ENCODE measurements around the gene MLLT3.
A peak's percentile ranks its signal among the peaks of the same experiment; 100 is the strongest.

MLLT3 gene

GRCh38 chr9:20623021-20623747 lies 885 bp upstream of the MLLT3 start (continued):
- TF ChIP-seq POU6F1 (CRISPR knock-in tag; IDR thresholded peaks at IDR 0.05; ENCODE audit: borderline replicate concordance, low read depth) (no peak), ESRRG (CRISPR knock-in tag; IDR thresholded peaks at IDR 0.05) (no peak), OSR1 (CRISPR knock-in tag; IDR thresholded peaks at IDR 0.05) (no peak), ZNF70 (CRISPR knock-in tag; IDR thresholded peaks at IDR 0.05) (no peak), CSRNP3 (CRISPR knock-in tag; IDR thresholded peaks at IDR 0.05) (no peak)

GRCh38 chr9:20621471-20622329 lies 599 bp downstream of the MLLT3 start:
- ATAC-seq = peak; percentile 38
- TF ChIP-seq ISL1 (CRISPR knock-in tag; IDR thresholded peaks at IDR 0.05) (no peak), ZFP3 (CRISPR knock-in tag; IDR thresholded peaks at IDR 0.05) (no peak), PATZ1 (CRISPR knock-in tag; IDR thresholded peaks at IDR 0.05; ENCODE audit: borderline replicate concordance) (peak; percentile 92; the same call in 1 of the 2 replicates), TSHZ2 (CRISPR knock-in tag; IDR thresholded peaks at IDR 0.05) (no peak), POU6F1 (CRISPR knock-in tag; IDR thresholded peaks at IDR 0.05; ENCODE audit: borderline replicate concordance, low read depth) (no peak)

- no peak for ATAC-seq
- no peak for TF ChIP-seq TCF4 (CRISPR knock-in tag; IDR thresholded peaks at IDR 0.05; ENCODE audit: borderline replicate concordance)
- TF ChIP-seq ISL1 (CRISPR knock-in tag; IDR thresholded peaks at IDR 0.05) = no peak
Measured at GRCh38 chr9:20620650-20621470, 1.4 kb downstream of the MLLT3 start.

- TF ChIP-seq ZNF8 (CRISPR knock-in tag; IDR thresholded peaks at IDR 0.05) = no peak
- no peak for TF ChIP-seq PPARA (CRISPR knock-in tag; IDR thresholded peaks at IDR 0.05; ENCODE audit: borderline replicate concordance)
- TF ChIP-seq CREB5 (CRISPR knock-in tag; IDR thresholded peaks at IDR 0.05; ENCODE audit: low read depth) = no peak
- TF ChIP-seq TSHZ2 (CRISPR knock-in tag; IDR thresholded peaks at IDR 0.05) = no peak
- no peak for ATAC-seq
Measured at GRCh38 chr9:20619487-20620200, 2.7 kb downstream of the MLLT3 start.

Measured in SK-N-SH treated with all-trans-retinoic acid at 6 μM for 48 hours (cell line).